HG03439 (cell line): ENCODE measurements around the gene PDIA6.
A peak's percentile ranks its signal among the peaks of the same experiment; 100 is the strongest.

Source experiments
- ATAC-seq: cut with Tn5 transposase; IDR thresholded peaks from one replicate; pipeline ENCODE4 v1.9.1; 2021; ENCODE audit warnings: mild to moderate bottlenecking, moderate library complexity; ENCODE audit not compliant: unreplicated experiment

The PDIA6 gene

GRCh38 chr2:10812362-10813162 lies at the start of gene PDIA6:
TSS of gene PDIA6 (minus strand) at chr2:10812785. CDS start at chr2:10812696, 89 bp downstream.
- ATAC-seq = peak; percentile 88

GRCh38 chr2:10862330-10862729 lies 49.7 kb upstream of the PDIA6 start:
- no peak for ATAC-seq

GRCh38 chr2:10861765-10862164 lies 49.2 kb upstream of the PDIA6 start:
- ATAC-seq = no peak

- no peak for ATAC-seq
Observed at GRCh38 chr2:10860814-10861325, 48.3 kb upstream of the PDIA6 start.

- ATAC-seq = no peak
Observed at GRCh38 chr2:10860081-10860813, 47.7 kb upstream of the PDIA6 start.

DNA sequence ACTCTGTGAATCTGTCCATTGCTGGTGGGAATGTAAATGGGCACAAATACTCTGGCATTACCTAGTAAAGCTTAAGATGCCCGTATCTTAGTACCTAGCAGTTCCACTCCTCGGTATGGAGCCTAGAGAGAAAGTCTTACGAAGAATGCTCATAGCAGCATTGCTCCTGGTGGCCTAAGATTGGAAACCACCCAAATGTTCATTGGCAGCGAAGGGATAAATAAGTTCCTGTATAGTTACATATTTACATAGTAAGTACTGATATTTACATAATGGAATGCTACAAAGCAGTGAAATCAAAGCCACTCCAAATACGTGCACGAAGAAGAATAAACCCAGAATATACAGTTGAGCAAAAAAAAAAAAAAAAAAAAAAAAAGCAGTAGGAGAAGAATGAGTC lies 46.7 kb upstream of the PDIA6 start:
- no peak for ATAC-seq

DNA sequence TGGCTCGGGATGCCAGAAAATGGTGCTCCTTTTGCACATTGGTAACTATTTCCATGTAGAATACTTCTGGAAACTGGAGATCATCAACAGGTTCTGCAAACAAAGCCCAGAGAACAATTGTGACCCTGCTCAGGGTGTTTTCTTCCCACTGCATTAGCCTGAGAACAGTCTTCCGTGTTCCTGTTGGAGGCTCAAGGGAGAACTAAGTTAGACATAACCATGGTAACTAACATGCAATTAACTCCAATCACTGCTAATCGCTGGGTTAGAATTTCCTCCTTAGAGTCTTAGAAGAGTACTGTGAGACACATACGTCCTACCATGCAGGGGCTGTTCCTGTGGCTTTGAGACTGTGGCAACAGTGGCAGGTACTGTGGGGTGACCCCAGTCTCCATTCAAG lies 36.0 kb upstream of the PDIA6 start:
- no peak for ATAC-seq

DNA sequence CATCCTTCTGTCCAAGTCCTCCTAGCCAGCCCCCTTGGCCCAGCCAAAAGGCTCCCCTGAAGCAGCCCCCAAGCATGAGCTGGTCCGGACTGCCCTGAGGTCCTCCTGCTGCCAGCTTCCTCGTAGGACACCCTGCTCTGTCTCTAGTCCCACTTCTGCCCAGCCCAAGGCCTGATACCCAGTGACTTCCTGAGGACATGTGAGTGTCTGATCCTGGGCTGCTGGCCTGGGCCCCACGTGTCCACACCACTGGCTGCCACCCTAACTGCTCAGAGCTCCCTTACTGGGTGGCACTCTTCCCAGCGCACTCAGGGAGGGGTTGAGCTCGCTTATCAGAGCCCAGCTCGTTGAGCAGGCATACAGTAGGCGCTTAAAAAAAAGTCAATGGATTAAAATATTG lies 34.4 kb upstream of the PDIA6 start:
- ATAC-seq = no peak

GRCh38 chr2:10846110-10846861 lies 33.7 kb upstream of the PDIA6 start:
- ATAC-seq = no peak

DNA sequence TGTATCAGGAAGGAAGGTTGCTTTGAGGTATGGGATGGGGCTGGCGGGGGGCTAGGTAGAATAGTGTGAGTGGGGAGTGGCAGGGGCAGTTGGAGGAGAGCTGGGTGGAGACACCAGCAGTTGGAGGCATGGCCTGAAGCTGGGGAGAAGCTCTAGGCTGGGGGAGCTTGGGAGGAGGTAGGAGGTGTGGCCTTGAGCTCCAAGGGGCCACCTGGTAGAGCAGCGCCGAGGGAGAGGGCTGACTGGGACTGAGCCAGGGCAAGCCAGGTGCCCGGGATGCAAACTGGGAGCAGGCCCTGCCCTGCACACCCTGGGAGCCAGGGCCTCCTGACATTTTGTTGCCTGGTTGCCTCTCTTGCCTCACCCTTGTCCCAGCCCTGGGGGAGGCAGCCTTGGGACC lies 33.1 kb upstream of the PDIA6 start:
- no peak for ATAC-seq

DNA sequence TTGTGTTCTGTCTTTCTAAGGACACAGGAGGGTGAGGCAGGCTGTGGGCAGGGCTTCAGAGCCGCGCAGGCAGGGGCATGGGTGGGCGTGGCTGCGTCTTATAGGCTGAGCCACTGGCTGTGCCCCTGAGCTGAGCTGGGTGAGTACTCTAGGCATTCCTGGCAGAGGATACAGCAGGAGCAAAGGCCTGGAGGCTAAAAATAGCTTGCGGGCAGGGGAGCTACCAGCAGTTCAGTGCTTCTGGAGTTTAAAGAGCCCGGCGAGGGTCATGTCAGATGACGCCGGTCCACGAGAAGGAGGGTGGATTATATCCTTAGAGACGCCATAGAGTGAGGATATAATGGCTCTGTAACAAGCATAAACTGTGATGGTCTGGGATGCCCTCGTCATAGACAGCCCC lies 31.5 kb upstream of the PDIA6 start:
- no peak for ATAC-seq

- no peak for ATAC-seq
Observed at GRCh38 chr2:10842506-10842905, 29.9 kb upstream of the PDIA6 start.

- no peak for ATAC-seq
Observed at GRCh38 chr2:10841547-10842219, 29.1 kb upstream of the PDIA6 start.

DNA sequence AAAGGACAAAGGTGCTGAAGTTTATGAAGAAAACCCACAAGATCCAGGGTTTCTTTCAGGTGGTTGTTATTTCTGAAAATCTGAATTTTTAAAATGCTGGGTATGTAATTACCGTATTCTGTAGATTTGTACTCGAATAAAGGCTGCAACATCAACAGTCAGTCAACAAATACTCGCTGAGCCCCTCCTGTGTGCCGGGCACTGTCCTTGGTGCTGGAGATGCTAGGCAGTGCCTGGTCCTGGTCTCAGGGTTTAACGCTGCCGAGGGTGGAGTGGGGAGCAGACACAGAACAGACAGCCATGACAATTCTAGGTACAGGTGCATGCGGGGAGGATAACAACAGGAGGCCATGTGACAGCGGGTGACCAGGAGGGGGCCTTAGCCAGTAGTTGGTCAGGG lies 27.2 kb upstream of the PDIA6 start:
- ATAC-seq = no peak

DNA sequence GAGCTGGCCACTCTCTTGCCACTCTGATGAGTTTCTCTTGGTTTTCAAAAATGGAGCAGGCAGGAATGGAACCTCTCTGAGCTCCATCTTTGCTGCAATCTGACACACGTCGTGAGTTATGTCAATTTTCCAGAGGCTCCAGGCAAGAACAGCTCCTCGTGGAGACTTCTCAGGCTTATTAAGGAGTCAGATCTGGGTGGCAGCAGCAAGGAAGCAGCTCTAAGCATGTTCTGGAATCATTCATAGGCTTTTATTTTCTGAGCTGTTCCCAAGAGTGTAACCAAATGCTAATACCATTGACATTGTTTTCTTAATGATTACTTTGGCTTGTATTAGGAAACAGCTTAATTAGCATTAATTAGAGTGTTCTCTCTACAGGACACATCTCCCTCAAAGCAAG lies 26.1 kb upstream of the PDIA6 start:
- ATAC-seq = no peak

GRCh38 chr2:10837298-10838266 lies 25.0 kb upstream of the PDIA6 start:
- ATAC-seq = no peak

GRCh38 chr2:10835052-10835970 lies 22.7 kb upstream of the PDIA6 start:
- ATAC-seq = peak; percentile 61

GRCh38 chr2:10834068-10834655 lies 21.6 kb upstream of the PDIA6 start:
- ATAC-seq = no peak
